NCI-H2171 treated with DMSO at 0.1 percent for 48 hours (cell line): ENCODE measurements around the gene TMEM107.

Source experiments
- DNase-seq: peaks from one replicate; lab custom pipeline; 2025; lab: John Stamatoyannopoulos, UW

TMEM107 gene

GRCh38 chr17:8162233-8162996 is 13.8 kb downstream of the TMEM107 start, which contains the start of gene VAMP2:
Gene VAMP2 (minus strand): TSS chr17:8162948. CDS start chr17:8162879, 69 bp downstream.
- DNase-seq: peak; percentile 61

GRCh38 chr17:8161289-8162232 is 14.6 kb downstream of the TMEM107 start:
- DNase-seq: no peak

- no peak for DNase-seq
Measured at GRCh38 chr17:8160741-8161221, 15.4 kb downstream of the TMEM107 start.

- DNase-seq: no peak
Measured at GRCh38 chr17:8160224-8160577, 16.0 kb downstream of the TMEM107 start.

- no peak for DNase-seq
Measured at GRCh38 chr17:8159459-8160223, 16.5 kb downstream of the TMEM107 start.

- DNase-seq: no peak
Measured at GRCh38 chr17:8159032-8159400, 17.2 kb downstream of the TMEM107 start.

- peak; percentile 52 for DNase-seq
Measured at GRCh38 chr17:8158267-8159031, 17.7 kb downstream of the TMEM107 start.

GRCh38 chr17:8156246-8156992 is 19.8 kb downstream of the TMEM107 start:
- peak; percentile 100 for DNase-seq

- no peak for DNase-seq
Measured at GRCh38 chr17:8155996-8156245, 20.3 kb downstream of the TMEM107 start.

- no peak for DNase-seq
Measured at GRCh38 chr17:8155231-8155995, 20.8 kb downstream of the TMEM107 start.

- no peak for DNase-seq
Measured at GRCh38 chr17:8154608-8155155, 21.5 kb downstream of the TMEM107 start.

GRCh38 chr17:8153957-8154607 is 22.1 kb downstream of the TMEM107 start:
- peak; percentile 91 for DNase-seq

- peak; percentile 58 for DNase-seq
Measured at GRCh38 chr17:8153525-8153956, 22.6 kb downstream of the TMEM107 start.

GRCh38 chr17:8153031-8153451 is 23.1 kb downstream of the TMEM107 start:
- DNase-seq: peak; percentile 58

GRCh38 chr17:8152112-8152775 is 23.9 kb downstream of the TMEM107 start, which contains the start of gene PER1:
Gene PER1 (minus strand): TSS chr17:8152404. CDS start chr17:8150706, 1,698 bp downstream.
- DNase-seq: peak; percentile 68

- DNase-seq: no peak
Measured at GRCh38 chr17:8151641-8152111, 24.5 kb downstream of the TMEM107 start.

- DNase-seq: no peak
Measured at GRCh38 chr17:8151120-8151640, 25.0 kb downstream of the TMEM107 start.
